Measurements from ENCODE around the gene TNPO2.
"Not testable (repeated sequence)": the region's sequence is repeated elsewhere in the genome, so short reads cannot be mapped to it uniquely, and the experiment has no call there.

Gene TNPO2

DNA sequence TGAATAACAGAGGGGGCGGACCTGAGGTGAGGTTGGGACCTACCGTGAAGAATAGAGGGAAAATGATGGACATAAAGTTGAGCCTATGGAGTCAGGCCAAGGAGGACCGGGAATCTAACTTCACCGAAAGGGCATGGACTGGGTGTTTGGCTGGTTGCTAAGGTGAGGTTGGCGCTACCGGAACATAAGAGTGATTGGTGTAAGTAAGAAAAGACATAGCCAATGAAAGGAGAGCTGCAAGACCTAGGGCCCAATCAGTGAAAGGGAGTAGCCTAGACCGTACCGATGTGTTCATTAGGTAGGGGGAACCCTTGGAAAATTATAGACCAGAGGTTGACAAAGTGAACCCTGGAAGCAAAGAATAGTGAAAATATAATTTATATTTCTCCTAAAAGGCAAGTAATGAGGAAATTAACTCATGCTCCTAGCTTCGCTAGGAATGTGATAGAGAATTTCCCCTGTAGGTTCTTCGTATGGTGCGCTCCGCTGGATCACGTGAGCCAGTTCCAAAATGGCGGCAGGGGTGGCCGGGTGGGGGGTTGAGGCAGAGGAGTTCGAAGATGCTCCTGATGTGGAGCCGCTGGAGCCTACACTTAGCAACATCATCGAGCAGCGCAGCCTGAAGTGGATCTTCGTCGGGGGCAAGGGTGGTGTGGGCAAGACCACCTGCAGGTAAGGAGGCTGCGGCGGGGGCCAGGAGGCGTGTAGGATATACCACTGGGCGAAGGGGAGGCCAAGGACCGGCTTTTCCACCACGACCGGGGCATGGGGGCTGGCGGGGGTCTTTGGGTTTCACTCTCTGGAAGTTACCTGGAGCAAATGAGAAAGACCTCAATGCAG, 13.5 kb upstream of the TNPO2 start, which contains the start of gene GET3:
Gene GET3, plus strand, starts transcription at position 503 of the 840 bp plus-strand sequence. Its CDS starts 9 bp downstream, at position 512.
- peak; percentile 68 for DNase-seq (ENCODE audit: low read depth)

DNA sequence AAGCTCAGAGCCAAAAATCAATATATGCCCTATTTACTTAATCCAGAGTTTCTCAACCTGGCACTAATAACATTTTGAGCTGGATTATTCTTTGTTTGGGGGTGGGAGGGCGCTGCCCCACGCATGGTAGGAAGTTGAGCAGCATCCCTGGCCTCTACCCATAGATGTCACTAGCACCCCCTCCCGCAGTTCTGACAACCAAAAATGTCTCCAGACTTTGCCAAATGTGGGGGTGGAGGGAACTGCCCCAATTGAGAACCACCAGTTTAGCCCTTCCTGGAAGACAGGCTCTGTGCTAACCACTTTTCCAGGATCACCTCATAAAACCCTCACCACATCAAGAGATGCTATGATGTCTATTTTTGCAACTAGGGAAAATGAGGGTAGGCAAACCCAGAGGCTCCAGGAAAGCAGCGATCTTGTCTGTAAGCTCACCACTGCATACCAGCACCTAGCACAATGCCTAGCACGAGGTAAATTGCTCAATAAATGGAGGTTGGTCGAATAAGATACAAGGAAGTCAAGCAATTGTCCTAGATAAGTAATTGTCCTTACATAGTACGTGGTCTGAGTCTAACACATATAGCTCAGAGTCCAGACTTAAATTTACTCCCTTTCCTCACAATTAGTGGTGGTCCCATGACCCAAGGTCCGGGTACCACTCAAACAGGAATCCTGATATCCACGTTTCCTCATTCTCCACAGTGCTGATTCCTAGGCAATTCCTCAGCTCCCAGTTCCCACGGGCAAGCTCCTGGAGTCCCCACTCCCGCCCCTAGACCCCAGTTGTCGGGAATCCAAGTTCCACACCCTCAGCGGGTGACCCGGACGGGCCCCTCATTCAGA, 9.9 kb upstream of the TNPO2 start:
- no peak for DNase-seq (ENCODE audit: low read depth)

DNA sequence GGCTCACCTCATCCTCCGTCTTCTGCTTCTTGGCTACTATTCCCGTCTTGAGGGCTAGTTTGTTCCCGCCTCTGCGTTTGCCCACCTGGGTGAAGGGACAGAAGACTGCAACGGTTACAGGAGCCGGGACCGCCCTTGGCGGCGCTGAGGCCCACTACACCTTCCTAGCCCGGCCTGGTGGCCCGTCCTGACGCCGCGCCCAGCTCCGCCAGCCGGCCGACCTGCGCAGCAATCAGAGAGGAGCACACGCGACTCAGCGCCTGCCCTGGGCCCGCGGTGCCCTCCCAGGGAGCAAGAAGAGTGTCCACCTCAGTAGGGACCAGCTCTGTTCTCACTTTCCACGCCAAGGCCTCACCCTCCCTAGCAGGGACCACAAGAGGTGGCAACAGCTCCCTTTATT, 7.6 kb upstream of the TNPO2 start:
- DNase-seq (ENCODE audit: low read depth) = no peak

DNA sequence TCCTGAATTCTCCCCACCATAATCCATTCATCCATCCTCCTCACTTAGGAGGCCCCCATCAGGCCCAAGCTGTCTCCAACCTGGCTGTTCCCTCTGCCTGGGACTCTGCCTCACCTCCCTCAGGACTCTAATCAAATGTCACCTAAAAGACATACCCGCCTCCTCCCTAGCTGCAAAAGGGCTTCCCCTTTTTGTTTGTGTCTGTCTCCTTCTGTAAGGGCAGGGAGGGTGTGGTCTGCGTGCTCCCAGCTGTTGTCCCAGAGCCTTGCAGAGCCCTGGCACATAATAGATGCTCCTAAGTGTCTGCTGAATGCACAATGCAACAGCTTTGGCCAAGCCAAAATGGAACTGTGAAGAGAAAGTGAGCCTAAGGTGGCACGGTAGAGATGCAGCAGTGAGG, 6.3 kb upstream of the TNPO2 start:
- no peak for DNase-seq (ENCODE audit: low read depth)

DNA sequence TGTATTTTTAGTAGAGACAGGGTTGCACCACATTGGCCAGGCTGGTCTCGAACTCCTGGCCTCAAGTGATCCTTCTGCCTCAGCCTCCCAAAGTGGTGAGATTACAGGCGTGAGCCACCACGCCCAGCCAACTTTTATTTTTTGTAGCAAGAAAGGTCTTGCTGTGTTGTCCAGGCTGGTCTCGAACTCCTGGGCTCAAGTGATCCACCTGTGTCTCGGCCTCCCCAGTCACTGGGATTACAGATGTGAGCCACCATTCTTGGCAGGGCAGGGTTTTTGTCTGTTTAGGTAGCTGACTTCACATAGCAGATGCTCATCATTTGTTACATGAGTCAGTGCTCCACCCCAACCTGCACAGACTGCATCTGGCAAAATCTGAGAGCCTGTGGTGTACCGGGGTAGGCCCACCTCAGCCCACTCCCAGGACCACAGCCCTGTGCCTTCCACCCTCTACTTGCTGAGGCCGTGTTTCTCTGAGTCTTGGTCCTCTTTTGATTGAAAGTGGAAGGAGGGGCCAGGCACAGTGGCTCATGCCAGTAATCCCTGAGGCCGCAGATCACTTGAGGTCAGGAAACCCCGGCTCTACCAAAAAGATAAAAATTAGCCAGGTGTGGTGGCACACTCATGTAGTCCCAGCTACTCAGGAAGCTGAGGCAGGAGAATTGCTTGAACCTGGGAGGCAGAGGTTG, 4.2 kb upstream of the TNPO2 start:
- no peak for DNase-seq (ENCODE audit: low read depth)

DNA sequence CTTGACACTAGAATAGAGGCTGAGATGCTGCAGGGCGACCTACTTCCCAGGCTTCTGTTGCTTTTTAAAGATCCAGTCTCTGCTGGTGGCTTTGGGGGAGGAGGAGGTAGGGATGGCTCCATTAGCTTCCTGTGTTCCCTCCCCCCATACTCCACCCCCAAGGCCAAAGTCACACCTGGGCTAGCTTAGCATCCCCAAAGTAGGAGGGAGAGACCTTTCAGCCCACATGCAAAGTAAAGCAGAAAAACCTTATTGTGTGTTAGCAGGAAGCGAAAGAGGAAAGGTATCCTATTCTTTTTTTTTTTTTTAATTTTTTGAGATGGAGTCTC, 3.2 kb upstream of the TNPO2 start:
- no peak for DNase-seq (ENCODE audit: low read depth)

DNA sequence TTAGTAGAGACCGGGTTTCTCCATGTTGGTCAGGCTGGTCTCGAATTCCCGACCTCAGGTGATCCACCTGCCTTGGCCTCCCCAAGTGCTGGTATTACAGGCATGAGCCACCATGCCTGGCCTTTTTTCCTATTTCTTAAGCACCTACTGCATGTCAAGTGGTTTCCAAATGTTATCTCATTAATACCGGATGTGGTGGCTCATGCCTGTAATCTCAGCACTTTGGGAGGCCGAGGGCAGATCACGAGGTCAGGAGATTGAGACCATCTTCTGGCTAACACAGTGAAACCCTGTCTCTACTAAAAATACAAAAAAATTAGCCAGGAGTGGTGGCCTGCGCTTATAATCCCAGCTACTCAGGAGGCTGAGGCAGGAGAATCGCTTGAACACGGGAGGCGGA, 1.9 kb upstream of the TNPO2 start:
- DNase-seq (ENCODE audit: low read depth) = not testable (repeated sequence)

DNA sequence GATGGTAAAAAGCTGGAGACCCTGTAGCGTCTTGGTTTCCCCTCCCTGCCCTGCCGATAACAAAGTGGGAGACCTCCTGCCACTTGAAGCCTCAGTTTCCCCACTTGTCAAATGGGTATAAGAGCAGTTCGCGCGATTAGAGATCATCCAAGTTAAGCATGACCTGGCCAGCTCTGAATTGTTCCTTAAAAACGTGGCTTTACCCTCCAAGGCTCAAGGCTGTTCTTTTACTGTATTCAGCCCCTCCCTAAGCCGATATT, 421 bp downstream of the TNPO2 start:
- no peak for DNase-seq (ENCODE audit: low read depth)

DNA sequence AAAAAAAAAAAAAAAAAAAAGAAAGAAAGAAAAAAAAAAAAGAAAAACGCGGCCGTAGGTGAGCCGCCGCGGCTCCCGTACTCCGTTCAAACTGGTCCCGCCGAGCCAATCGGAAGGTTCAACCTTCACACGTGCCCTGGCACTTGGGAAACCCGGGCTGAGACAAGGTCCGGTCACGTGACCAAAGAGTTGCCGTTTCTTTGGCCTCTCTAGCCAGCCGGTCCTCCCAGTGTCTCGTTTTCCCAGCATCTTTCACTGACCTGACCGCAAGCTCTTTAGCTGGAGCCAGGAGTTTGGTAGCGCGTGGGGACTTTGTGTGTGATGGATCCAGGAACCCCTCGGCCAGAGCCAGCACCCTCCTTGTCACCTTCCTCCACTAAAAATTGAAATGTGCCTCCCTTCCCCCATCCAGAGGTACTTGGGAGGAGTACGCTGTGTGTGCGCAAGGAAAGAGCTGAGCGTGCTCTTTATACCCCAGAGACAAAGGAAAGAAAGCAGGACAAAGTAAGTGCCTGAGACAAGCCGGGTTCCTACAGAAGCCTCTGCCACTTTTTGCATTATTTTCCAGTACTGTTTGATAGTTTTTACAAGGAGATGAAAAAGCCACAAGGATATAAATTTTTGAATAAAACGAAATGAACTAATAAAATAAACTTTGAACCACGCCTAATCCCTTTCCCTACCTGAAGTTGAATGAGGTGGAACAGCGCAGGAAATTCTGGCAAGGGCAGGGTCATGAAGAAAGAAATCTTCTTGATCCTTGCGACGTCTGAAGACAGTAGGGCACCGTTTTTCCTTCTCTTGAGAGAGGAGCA, 959 bp downstream of the TNPO2 start:
- peak; percentile 90 for DNase-seq (ENCODE audit: low read depth)

DNA sequence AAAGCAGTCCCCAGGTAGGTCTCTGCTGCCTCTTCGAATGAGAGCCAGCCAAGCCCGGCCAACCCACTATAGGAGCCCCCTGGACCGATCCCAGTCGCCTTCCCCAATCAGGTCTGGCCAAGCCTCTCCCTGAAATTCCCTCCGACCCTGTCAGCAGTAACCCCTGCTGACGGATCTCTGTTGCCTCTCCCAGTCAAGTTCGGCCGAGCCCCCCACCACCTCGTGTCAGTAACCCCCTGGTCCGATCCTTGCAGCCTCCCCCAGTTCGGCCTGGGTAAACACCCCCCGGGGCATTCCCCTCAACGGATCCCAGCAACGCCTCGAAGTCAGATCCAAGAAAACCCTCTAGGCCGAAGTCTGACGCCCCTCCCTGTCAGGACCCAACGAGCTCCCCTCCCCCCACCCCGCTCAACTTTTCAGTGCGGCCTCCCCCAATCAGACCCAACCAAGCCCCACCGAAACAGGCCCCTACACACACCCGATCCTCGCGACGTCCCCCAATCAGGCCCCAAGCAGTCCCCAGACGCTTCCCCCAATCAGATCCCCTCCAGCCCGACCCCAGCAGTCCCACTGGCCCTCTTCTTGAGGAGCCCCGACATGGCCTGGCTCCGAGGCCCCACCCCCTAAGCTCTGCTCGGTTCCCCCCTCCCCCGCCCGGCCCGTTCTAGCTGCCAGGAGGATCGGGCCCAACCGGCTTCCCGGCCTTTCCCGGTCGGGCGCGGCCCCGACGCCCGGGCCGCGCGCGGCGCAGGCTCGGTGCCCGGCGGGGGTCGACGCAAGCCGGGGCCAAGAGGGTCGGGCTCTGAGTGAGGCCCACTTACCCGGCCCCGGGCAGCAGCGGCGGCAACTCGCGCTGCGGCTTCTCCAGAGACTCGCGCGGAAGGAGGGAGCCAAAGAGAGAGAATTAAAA, 1.8 kb downstream of the TNPO2 start:
- no peak for DNase-seq (ENCODE audit: low read depth)

DNA sequence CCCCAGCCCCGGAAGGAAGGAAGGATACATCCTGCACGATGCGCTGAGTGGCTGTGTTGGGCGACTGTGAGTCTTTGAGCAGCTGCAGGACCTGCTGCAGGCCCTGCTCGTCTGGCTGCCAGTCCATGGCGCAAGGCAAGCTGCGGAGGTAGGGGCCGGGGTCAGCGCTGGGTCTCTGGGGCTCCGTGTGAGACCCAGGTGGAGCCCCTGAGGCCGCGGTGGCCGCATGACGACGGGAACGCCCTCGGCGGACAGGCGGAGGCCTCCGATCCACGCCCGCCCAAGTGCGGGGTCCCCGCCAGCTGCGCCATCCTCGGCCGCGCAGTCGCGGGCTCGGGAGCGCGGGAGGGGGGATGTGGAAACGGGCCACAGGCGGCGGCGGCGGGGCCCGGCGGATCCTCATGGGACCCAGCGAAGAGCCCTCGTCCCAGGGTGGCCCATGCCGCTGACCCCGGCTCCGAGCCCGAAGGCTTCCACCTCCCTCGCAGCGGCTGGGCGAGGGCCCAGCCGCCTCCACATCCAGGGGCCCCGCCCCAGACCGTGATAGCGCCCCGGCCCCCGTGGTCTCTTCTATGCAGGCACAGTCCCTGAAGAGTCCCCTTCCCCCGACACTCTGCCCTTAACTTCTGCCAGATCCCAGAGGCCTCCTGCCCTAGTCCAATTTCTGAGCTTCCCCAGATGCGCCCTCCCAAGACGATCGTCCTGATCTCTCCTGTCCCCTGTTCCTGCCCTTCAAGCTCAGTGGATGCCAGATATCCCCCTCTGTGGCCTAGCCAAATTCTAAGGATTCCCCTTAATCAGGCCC, 2.7 kb downstream of the TNPO2 start:
- no peak for DNase-seq (ENCODE audit: low read depth)

DNA sequence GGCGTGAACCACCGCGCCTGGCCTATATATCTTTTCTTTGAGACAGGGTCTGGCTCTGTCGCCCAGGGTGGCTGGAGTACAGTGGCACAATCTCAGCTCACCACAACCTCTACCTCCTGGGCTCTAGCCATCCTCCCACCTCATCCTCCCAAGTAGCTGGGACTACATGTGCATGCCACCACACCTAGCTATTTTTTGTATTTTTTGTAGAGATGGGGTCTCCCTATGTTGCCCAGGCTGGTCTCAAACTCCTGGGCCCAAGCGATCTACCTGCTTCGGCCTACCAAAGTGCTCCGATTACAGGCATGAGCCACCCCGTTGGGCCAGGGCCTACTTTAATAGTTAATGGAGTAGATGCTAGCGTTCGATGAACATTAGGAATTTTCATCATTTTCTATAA, 3.4 kb downstream of the TNPO2 start:
- no peak for DNase-seq (ENCODE audit: low read depth)

DNA sequence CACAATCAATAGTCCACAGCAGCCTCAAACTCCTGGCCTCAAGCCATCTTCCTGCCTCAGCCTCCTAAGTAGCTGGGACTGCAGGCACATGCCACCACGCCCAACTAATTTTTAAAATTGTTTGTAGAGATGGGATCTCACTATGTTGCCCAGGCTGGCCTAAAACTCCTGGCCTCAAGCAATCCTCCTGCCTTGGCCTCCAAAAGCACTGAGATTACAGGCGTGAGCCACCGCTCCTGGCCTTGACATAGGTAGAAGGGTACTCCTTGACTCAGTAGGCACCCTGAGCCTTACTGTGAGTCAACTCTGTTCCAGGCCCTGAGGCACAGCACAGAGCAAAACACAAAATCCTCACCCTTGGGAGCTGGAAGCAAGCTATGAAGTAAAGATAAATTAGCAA, 7.8 kb downstream of the TNPO2 start:
- no peak for DNase-seq (ENCODE audit: low read depth)

DNA sequence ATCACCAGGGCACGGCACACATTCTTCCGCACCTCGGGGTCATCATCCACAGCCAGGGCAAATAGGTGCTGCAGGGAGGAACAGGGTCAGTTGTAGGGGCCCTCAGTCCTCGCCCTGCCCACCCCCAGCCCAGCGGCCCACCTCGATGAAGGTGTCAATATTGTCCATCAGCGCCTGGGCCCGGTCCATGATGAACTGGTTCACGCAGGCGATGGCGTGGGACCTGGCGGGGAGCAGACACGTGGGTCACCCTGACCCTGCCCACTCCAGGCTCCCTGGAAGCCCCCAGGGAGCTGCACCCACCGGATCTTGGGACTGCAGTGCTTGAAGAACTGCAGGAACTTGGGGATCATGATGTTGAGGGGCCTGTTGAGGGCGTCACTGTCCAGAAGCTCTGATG, 8.6 kb downstream of the TNPO2 start:
- no peak for DNase-seq (ENCODE audit: low read depth)

DNA sequence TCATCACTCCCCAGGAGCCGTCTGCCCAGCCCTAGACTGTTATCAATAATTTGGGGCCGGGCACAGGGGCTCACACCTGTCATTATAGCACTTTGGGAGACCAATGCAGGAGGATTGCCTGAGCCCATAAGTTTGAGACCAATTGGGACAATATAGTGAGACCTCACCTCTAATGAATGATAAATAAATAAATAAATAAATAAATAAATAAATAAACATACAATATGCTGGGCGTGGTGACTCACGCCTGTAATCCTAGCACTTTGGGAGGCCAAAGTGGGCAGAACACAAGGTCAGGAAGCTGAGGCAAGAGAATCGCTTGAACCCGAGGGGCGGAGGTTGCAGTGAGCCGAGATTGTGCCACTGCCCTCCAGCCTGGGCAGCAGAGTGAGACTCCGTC, 10.4 kb downstream of the TNPO2 start:
- DNase-seq (ENCODE audit: low read depth) = not testable (repeated sequence)

DNA sequence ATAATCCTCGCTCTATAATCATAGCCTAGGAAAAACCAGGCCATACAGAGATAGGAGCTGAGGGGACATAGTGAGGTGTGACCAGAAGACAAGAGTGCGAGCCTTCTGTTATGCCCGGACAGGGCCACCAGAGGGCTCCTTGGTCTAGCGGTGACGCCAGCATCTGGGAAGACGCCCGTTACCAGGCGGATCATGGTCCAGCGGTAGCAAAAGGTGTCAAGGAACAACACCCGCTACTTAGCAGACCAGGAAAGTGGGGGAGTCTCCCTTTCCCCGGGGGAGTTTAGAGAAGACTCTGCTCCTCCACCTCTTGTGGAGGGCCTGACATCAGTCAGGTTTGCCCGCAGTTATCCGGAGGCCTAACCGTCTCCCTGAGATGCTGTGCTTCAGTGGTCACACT, 11.7 kb downstream of the TNPO2 start:
- DNase-seq (ENCODE audit: low read depth) = not testable (repeated sequence)

DNA sequence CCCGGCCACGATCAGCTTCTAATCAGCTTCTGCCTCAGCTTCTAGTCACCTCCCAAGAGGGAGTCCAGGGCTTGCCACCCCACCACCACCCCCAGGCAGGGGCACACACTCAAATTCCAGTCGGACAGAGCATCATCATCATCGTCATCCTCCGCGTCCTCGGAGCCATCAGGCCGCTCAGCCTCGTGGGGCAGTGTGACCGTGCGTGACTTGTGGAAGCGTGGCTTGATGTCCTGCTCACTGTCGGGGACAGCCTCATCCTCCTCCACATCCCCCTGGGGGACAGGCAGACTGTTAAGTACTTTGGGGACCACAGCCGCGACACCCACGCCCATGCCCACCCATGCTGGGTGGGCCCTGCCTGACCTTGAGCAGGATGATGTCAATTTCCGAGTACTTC, 12.5 kb downstream of the TNPO2 start:
- no peak for DNase-seq (ENCODE audit: low read depth)

DNA sequence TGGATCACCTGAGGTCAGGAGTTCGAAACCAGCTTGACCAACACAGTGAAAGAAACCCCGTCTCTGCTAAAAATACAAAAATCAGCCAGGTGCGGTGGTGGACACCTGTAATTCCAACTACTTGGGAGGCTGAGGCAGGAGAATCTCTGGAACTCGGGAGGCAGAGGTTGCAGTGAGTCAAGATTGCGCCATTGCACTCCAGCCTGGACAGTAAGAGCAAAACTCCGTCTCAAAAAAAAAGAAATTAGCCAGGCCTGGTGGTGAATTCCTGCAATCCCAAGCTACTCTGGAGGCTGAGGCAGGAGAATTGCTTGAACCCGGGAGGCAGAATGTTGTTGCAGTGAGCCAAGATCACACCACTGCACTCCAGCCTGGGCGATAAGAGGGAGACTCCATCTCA, 15.1 kb downstream of the TNPO2 start:
- DNase-seq (ENCODE audit: low read depth) = no peak

DNA sequence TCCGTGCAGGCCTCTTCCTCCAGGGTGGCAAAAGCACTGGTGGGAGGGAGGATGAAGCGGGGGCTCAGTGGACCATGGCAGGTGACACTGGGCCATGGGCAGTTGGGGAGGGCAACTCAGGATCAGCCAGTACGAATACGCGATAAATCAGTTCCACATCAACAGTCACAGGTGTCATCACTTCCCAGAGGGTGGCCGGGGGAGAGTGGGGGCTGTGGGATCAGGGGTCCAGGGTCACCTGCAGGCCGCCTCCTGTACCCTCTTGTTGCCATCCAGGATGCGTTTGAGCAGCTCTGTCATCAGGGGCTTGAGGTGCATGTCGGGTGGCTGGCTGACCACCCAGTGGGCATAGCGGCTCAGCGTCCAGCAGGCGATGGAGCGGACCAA, 17.4 kb downstream of the TNPO2 start:
- DNase-seq (ENCODE audit: low read depth) = no peak

DNA sequence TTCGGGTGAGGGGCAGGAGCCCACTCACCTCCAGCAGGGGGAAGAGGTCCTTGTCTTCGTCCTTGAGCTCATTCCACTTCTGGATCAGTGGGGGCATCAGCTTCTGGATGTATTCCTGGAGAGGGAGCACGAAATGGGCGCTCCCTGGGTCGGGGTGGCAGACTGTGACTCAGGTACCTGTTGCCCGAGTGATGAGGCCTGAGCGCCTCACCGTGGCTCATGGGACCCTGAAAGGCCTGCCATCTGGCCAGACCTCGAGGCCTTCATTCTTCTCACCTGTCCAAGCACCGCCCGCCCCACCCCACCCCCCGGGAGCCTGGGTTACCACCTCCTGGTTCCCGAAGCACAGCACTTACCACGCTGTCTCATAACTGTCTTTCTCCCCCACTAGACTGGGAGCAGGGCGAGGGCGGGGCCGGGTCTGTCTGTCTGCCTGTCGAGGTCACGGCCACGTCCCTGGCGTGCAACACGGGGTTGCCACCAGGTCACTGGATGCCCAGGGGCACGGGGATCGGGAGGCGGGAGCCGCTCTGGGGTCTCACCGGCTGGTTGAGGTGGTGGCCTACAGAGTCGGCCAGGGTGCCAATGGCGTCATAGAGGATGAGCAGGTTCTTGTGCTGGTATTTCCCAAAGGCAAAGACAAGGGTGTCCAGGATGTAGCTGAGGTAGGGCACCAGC, 17.9 kb downstream of the TNPO2 start:
- no peak for DNase-seq (ENCODE audit: low read depth)

Data from activated gamma-delta T cell treated with anti-CD3 and anti-CD28 coated beads, Interleukin-2, amount 50 U/mL, for 16 hours (primary cell).